Right lobe of liver (tissue), 4 donors: Measurements from ENCODE around the gene SMIM20.

Source experiments
- POLR2A ChIP-seq: fragments of 450-650 bp; IDR thresholded peaks from one replicate; pipeline ENCODE4 v1.6.1; 2017; ENCODE audit warnings: antibody characterized with exemption, mild to moderate bottlenecking
- TF ChIP-seq, protein P1 (sequence below), 4 donors: fragments of 200-600 bp in 3 of 4; fragments of 450-650 bp in 1 of 4; IDR thresholded peaks; one replicate each; pipeline versions ENCODE4 v1.5.1 to v1.8.0; 2016 to 2022; ENCODE audit warnings: antibody characterized with exemption in 4 of 4, mild to moderate bottlenecking in 2 of 4
- donor health status: DM: no; HTN: no; CAD: no.
- donor health status: DM: no; HTN: no; CAD: no.
- donor health status: DM: no; HTN: yes; CAD: no.

DNA sequence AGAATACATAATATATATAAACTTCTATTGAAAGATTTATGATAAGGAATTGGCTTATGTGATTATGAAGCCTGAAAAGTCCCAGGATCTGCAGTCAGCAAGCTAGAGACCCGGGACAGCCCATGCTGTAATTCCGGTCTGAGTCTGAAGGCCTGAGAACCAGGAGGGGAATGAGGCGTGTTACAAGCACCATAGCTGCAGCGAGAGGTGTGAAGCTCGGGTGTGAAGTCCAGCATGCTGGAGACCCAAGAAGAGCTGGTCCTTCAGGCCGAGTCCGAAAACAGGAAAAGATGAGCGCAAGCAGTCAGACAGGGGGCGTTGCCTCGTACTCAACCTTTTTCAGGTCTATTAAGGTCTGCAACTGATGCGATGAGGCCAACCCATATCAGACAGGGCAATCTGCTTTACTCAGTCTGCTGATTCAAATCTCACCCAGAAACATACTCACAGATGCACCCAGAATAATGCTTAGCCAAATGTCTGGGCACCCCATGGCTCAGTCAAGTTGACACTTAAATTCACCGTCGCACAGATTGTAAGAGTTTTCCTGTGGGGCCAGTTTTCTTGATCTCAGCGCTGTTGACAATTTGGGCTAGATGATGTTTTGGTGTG is 40.4 kb downstream of the SMIM20 start:
- TF ChIP-seq, protein P1, sequence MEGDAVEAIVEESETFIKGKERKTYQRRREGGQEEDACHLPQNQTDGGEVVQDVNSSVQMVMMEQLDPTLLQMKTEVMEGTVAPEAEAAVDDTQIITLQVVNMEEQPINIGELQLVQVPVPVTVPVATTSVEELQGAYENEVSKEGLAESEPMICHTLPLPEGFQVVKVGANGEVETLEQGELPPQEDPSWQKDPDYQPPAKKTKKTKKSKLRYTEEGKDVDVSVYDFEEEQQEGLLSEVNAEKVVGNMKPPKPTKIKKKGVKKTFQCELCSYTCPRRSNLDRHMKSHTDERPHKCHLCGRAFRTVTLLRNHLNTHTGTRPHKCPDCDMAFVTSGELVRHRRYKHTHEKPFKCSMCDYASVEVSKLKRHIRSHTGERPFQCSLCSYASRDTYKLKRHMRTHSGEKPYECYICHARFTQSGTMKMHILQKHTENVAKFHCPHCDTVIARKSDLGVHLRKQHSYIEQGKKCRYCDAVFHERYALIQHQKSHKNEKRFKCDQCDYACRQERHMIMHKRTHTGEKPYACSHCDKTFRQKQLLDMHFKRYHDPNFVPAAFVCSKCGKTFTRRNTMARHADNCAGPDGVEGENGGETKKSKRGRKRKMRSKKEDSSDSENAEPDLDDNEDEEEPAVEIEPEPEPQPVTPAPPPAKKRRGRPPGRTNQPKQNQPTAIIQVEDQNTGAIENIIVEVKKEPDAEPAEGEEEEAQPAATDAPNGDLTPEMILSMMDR (IDR thresholded peaks at IDR 0.05), result no peak
- no peak for TF ChIP-seq POLR2A
